HG03354 (cell line): ENCODE data around the gene B4GALNT1.
"Not testable (repeated sequence)": the region's sequence is repeated elsewhere in the genome, so short reads cannot be mapped to it uniquely, and the experiment has no call there.

Experiments
- ATAC-seq: cut with Tn5 transposase; IDR thresholded peaks from one replicate; pipeline ENCODE4 v1.9.1; 2021; ENCODE audit warnings: mild to moderate bottlenecking; ENCODE audit not compliant: unreplicated experiment, poor library complexity, severe bottlenecking

Gene B4GALNT1

DNA sequence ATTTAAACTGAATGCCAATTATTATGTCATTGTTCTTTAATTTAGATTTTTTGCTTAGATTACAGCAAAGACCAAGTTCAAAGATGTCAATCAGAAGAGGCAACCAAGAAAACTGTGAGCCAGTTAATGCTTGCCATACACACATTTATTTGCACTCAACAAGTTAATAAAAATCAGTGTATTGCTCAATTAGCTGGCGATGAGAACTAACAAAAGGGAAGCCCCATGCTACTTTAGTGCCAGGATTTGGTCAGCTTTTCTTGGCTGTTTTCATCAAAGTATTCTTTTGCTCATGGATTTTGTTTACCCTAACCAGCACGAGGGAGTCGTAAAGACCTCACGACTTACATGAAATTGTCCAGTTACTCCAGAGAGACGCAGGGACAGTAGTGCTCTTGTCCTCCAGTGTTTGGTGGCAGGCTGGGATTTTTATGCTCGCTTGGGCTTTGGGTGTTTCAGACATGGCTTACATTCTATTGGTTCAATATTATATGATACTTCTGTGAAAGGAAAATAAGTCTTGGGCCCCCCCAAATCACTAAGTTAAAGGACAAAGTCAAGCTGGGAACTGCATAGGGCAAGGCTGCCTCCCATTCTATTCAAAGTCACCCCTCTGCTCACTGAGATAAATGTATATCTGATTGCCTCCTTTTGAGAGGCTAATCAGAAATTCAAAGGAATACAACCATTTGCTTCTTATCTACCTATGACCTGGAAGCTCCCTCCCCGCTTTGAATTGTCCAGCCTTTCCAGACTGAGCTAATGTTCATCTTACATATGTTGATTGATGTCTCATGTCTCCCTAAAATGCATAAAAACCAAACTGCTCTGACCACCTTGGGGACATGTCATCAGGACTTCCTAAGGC is 7.4 kb upstream of the B4GALNT1 start:
- ATAC-seq, result no peak

DNA sequence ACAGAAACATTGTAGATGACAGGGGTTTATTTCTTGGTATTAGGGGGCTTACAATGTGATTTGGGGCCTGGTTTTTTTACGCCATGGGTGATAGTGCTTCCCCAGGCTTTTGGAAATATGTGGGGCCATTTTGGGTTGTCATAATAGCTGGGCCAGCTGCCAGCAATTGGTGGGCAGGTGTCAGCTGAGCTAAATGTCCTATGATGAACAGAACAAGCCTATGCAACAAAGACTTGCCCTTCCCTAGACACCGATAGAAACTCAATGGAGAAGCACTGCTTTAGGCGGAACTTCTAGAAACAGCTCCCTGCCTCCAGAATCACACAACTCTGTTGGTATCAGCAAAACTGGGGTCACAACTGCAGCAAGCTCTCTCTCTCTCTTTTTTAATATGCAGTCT is 5.1 kb upstream of the B4GALNT1 start:
- ATAC-seq, result no peak

DNA sequence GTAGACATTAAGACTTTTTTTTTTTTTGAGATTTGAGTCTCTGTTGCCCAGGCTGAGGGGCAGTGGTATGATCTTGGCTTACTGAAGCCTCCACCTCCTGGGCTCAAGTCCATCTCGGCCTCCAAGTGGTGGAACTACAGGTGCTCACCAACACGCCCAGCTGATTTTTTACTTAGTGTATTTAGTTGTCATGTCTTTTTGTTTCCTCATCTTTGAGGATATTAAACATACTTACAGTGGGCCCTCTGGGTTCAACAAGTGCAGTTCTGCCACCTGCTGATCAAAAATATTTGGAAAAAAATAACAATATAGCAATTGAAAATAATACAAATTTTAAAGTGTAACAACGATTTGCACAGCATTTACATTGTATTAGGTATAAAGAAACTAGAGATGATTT is 4.4 kb upstream of the B4GALNT1 start:
- no peak for ATAC-seq

- ATAC-seq, result not testable (repeated sequence)
These were observed 3.7 kb upstream of the B4GALNT1 start for GRCh38 chr12:57636731-57637130.

DNA sequence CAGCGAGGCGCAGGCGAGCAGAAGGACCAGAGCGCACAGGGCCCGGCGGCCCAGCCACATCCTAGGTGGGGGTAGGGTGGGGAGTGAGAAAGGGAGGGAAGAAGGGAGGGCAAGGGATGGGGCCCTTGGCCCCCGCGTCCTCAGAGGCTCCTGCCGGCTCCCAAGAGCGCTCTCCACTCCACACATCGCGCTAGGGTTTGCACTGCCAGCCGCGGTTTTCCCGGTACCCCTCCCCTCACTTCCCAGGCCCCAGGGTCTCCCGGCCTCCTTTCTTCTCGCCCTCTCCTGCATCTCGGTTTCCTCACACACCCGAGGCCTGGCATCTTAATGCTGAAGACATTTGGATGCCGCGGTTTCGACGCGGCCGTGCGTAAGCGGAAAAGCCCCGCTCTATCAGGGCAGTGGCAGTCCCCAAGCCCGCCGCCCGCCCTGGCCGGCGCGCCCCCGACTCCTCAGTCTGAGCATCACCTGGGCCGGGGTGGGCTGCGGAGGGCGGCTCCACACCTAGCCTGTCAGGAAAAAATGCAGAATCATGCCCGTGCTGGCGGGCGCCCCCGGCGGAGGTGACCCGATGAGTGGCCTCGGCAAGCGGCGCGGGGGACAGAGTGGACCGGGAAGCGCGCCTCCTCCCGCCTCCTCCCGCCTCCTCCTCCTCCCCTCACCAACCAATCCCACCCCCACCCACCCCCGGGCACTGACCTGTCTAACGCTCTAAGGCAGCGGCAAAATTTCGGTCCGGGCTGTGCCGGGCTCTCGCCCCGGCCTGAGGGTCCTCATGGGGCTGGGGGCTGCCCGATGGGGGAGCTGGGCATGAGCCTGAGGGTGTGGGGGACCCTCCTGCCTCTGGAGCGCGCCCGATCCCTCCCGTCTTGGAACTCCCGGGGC is 686 bp downstream of the B4GALNT1 start:
- ATAC-seq, result peak; percentile 24

GRCh38 chr12:57631566-57632072 is 1.4 kb downstream of the B4GALNT1 start:
- no peak for ATAC-seq

- ATAC-seq, result no peak
These were observed 2.0 kb downstream of the B4GALNT1 start for GRCh38 chr12:57630891-57631433.

GRCh38 chr12:57629897-57630471 is 3.0 kb downstream of the B4GALNT1 start:
- ATAC-seq, result no peak

DNA sequence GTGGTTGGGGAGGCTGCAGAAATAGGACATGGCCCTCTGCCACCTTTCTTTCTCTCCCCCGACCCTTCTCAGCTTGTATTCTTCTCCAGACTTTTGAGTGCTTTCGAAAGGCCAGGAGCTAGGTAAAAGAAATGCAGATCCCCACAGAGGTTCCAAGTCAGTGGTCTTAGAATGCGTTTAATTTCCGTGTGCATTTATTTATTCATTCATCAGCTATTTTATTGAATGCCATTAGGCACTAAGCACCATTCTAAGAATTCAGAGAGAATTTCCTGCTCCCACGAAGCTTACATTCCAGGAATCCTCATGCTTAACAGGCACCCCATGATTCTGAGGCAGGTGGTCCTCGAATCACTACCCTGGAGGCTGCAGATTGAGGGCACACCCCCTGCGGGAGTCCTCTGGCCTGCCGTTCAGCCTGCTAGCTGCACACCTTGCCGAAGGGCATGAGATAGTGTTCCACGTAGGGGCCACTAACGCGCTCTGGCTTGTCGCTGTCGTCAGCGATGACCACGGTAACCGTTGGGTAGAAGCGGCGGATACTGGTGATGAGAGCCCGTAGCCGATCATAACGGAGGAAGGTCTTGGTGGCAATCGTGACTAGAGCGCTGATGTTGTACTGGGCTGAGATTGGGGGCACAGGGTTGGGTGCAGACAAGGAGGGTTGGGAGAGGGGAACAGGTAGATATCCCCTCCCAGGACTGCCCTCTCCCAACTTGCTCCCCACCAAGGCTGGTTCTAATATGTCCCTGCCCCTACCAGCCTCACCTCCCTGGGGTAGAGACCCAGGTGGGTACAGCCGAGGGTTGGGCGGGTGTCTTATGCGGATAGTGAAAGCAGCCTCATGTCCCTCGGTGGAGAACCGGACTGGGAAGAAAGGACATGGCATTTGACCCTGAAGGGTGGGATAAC is 4.5 kb downstream of the B4GALNT1 start:
- no peak for ATAC-seq

DNA sequence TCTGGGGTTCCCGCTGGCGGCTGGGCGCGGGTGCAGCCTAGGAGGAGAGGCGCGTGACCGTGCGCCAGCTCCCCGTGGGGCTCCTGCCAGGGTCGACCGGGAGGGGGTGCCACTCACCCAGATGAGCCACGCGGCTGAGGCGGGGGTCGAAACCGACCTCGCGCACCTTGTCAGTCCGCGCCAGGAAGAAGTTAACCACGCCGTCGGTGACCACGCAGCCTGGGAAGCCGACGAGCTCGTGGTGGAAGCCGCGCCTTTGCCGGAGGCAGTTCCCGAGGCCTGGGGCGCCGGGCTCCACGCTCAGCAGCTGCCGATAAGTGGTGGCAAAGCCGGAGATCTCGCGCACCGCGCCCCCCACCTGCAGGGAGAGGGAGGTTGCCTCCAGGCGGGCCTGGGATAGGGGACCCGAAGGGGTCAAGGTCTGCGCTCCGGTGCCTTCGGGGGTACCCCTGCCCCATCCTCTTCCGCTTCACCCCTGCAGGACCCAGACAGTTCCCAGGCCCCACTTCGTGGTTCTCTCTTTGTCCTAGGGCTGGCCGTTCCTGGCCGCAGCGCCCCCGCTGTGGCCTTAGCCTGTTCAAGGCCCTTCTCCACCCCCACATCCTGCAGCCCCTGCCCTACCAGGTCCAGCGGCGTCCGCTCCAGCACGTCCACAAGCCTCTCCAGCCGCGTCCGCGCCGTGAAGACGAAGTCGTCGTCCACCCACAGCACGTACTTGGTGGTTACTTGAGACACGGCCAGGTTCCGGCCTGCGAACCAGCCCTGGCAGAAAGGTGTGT is 5.3 kb downstream of the B4GALNT1 start:
- ATAC-seq, result no peak

GRCh38 chr12:57626921-57627445 is 6.0 kb downstream of the B4GALNT1 start:
- no peak for ATAC-seq

GRCh38 chr12:57626111-57626920 is 6.7 kb downstream of the B4GALNT1 start:
- no peak for ATAC-seq

GRCh38 chr12:57625261-57626032 is 7.6 kb downstream of the B4GALNT1 start:
- no peak for ATAC-seq

DNA sequence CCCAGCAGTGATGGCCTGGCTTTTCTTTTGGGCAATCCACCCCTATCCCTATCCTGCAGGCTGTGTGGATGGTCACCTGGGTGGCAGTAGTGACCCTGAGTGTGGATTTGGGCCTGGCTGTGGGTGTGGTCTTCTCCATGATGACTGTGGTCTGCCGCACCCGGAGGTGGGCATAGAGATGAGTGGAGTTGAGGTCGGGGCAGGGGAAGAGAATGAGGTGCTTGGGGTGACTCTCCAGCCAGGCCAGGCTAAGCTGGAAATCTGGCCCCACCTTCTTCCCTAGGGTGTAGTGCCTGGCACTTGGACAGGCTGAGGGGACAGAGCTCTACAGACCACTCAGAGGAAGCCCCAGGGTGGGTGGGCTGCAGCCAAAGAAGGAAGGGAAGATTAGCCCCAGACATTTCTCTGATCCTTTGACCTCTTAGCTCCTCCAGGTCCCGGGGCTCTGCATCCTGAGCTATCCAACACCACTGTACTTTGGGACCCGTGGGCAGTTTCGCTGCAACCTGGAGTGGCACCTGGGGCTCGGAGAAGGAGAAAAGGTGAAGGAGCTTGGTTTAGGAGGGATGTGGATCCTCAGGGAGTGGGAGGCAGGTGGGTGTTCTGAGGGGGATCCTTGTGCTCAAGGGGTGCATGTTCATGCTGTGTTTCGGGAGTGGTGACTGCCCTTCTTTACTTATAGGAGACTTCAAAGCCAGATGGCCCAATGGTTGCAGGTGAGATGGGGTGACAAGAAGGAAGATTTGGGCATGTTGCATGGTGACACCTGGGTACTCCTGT is 8.4 kb downstream of the B4GALNT1 start:
- no peak for ATAC-seq

- no peak for ATAC-seq
These were observed 9.1 kb downstream of the B4GALNT1 start for GRCh38 chr12:57623811-57624390.
